HG02840 (cell line): ENCODE results near the gene NAIF1.
"Not testable (repeated sequence)": the region's sequence is repeated elsewhere in the genome, so short reads cannot be mapped to it uniquely, and the experiment has no call there.

Source experiments
- ATAC-seq: cut with Tn5 transposase; IDR thresholded peaks from one replicate; pipeline ENCODE4 v1.9.1; 2021; ENCODE audit warnings: mild to moderate bottlenecking, moderate library complexity, moderate number of reproducible peaks; ENCODE audit not compliant: unreplicated experiment, low FRiP score

The NAIF1 gene

GRCh38 chr9:128088253-128088945 lies 21.3 kb upstream of the NAIF1 start:
- ATAC-seq, result no peak

GRCh38 chr9:128087262-128087661 lies 20.1 kb upstream of the NAIF1 start:
- ATAC-seq, result no peak

GRCh38 chr9:128085943-128086342 lies 18.8 kb upstream of the NAIF1 start:
- ATAC-seq, result no peak

GRCh38 chr9:128084746-128085145 lies 17.6 kb upstream of the NAIF1 start:
- ATAC-seq, result no peak

DNA sequence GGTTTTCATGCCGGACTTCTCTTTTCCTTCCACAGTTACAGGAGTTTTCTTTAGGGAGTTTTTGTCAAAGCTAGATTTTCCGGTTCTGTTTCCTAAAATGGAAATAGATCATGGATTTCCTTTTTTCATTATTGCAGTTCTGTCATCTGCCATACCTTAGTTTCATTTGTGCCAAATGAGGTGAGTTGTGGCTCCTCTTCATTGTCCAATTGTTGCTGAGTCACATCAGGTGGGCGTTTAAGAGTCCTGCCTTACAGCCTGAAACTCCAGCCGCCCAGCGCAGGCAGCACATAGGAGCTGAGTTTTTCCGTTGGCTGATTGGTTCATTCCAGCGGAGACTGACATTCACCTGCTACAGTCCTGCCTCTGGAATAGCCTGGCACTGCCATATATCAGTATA lies 15.0 kb upstream of the NAIF1 start:
- no peak for ATAC-seq

- ATAC-seq, result no peak
Measured at GRCh38 chr9:128081056-128081455, 13.9 kb upstream of the NAIF1 start.

GRCh38 chr9:128080206-128080605 lies 13.1 kb upstream of the NAIF1 start:
- no peak for ATAC-seq

DNA sequence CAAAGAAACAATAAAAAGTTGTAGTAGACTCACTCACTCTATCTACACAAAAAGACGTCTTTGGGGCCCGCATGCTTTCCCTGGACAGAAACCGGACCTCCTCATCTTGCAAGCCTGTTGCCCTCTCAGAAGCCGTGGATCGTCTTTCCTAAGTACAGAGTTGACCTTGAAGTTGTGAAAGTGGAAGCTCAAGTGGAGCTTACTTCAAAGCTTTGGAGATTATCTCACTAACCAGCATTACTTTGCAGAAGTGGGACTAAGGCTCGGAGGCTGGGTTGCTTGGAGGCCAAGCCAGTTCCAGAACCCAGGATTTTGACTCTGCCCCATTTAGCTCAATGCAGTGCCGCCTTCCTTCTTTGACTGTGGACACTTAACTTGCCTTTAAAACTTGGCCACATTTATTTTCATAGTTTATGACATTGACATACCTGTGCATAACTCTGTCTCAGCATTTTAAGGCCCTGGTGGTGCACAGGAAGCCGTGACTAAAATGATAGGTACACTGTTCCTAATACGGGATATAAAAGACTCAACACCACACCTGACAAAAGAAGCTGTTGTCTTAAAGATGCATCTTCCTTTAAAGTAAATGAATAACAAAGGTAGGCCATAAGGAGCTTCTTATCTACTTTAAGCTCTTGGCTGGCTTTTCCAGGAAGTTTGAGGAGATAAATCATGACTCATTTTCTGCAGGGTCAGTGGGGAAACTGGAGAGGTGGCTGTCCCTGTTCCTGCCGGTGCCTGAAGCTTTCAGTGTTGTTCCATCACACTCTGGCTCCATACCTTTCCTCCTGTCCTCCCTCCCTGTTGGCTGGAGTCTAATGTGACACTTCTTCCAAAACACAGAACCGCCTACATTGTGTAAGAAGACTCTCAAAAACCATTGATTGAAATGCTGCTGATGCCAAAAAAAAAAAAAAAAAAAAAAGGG lies 11.6 kb upstream of the NAIF1 start:
- ATAC-seq, result no peak

- ATAC-seq, result no peak
Measured at GRCh38 chr9:128077847-128078503, 10.9 kb upstream of the NAIF1 start.

- ATAC-seq, result no peak
Measured at GRCh38 chr9:128073253-128073886, 6.2 kb upstream of the NAIF1 start.

- ATAC-seq, result no peak
Measured at GRCh38 chr9:128072144-128073021, 5.3 kb upstream of the NAIF1 start.

GRCh38 chr9:128071475-128071874 lies 4.4 kb upstream of the NAIF1 start:
- ATAC-seq, result not testable (repeated sequence)

DNA sequence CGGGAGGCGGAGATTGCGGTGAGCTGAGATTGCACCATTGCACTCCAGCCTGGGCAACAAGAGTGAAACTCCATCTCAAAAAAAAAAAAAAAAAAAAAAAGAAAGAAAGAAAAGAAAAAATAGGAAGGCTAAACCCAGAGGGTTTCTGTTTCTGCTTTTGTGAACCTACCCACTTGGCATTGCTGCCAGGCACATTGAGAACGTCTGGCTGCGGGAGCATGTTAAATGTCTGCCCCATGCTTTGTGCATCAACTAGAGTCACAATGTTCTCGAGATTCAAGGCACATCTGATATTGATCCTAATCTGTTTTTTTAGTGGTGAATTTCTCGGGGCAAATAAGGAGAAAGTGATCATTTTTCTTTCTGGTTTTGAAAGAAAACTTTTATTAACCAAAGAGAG lies 3.8 kb upstream of the NAIF1 start:
- ATAC-seq, result no peak

DNA sequence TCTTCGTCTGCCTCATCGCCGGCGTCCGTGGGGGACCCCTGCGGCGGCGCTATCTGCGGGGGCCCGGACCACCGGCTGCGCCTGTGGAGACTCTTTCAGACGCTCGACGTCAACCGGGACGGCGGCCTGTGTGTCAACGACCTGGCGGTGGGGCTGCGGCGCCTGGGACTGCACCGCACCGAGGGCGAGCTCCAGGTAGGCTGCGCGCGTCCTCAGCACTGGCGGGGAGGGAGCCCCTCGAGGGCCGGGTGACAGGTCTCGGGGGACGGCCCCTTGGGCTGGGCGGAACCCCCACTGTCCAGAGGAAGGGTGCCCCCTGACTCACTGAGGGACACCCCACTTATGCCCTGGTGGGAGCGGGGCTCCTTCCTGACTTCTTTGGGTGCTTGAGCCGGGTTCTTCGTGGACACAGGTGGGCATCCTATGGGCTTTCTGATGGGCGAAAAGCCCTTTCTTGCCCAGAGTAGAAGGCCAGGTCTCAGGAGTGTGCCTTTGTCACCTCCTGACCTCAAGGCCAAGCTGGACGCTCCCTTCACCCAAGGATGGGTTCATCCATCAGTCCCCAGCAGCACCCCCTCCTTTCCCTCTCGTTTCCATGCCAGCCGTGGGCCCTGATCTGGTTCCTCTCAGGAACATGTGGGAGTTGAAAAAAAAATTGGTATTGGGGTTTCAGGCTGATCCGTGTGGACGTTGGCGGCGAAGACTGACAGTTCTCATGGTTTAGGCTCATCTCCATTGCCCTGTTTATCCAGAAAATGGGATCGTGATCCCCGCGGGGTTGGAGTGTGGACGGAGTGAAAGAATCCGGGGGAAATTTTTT lies 1.5 kb upstream of the NAIF1 start:
- peak; percentile 2 for ATAC-seq

- ATAC-seq, result peak; percentile 66
Measured at GRCh38 chr9:128067645-128068385, 695 bp upstream of the NAIF1 start, which contains the start of gene SLC25A25. Gene SLC25A25 (plus strand): TSS chr9:128068232. CDS start chr9:128068320, 88 bp downstream.

DNA sequence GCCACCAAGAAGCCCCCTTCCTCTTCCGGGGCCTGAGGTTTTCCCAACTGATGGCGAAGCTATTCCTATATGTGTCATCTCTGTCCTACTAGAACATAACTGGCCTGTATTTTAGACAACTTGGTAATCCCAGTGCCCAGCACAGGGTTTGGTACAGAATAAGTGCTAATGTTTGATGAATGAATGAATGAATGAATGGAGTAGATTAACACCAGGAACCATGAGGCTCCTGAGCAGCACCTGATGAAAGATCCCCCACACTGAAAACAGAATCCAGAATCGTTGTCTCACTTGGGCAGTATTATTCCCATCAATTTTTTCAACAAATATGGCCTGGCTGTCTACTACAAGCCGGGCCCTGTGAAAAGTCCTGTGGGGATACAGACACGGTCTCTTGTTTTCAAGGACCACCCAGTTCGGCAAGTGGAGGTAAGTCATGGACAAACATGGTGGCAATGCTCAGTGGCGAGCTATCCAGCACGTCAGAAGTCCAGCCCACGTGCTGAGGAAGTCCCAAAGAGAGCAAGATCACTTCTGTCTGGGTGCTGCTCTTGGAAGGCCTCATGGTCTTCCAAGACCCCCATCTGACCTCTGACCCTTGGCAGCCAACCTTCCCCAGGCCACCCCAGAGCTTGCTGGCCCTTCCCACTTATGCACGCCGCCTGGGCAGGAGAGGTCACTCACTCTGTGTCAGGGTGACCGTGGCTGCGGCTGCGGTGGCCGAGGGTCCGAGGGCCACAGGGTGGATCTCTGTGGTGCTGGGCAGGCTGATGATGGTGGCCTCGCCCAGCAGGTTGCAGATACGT lies 1.0 kb downstream of the NAIF1 start:
- ATAC-seq, result no peak
